ENCODE data around the gene NSMF.
"Not testable (repeated sequence)": the region's sequence is repeated elsewhere in the genome, so short reads cannot be mapped to it uniquely, and the experiment has no call there.

The NSMF gene

GRCh38 chr9:137475666-137476065, 16.5 kb upstream of the NSMF start:
- no peak for DNase-seq (ENCODE audit: low read depth)

GRCh38 chr9:137474271-137474670, 15.1 kb upstream of the NSMF start:
- no peak for DNase-seq (ENCODE audit: low read depth)

- no peak for DNase-seq (ENCODE audit: low read depth)
Measured at GRCh38 chr9:137470785-137471184, 11.7 kb upstream of the NSMF start.

- no peak for DNase-seq (ENCODE audit: low read depth)
Measured at GRCh38 chr9:137467896-137468295, 8.8 kb upstream of the NSMF start.

- DNase-seq (ENCODE audit: low read depth): no peak
Measured at GRCh38 chr9:137467161-137467581, 8.0 kb upstream of the NSMF start.

- not testable (repeated sequence) for DNase-seq (ENCODE audit: low read depth)
Measured at GRCh38 chr9:137466389-137467085, 7.4 kb upstream of the NSMF start.

GRCh38 chr9:137465720-137466388, 6.7 kb upstream of the NSMF start:
- DNase-seq (ENCODE audit: low read depth): no peak

- DNase-seq (ENCODE audit: low read depth): no peak
Measured at GRCh38 chr9:137465000-137465719, 6.0 kb upstream of the NSMF start.

- DNase-seq (ENCODE audit: low read depth): no peak
Measured at GRCh38 chr9:137464291-137464999, 5.3 kb upstream of the NSMF start.

- no peak for DNase-seq (ENCODE audit: low read depth)
Measured at GRCh38 chr9:137463931-137464290, 4.8 kb upstream of the NSMF start.

GRCh38 chr9:137462986-137463930, 4.1 kb upstream of the NSMF start:
- no peak for DNase-seq (ENCODE audit: low read depth)

GRCh38 chr9:137462396-137462985, 3.4 kb upstream of the NSMF start:
- DNase-seq (ENCODE audit: low read depth): no peak

- no peak for DNase-seq (ENCODE audit: low read depth)
Measured at GRCh38 chr9:137461663-137462395, 2.7 kb upstream of the NSMF start.

- DNase-seq (ENCODE audit: low read depth): no peak
Measured at GRCh38 chr9:137461316-137461662, 2.2 kb upstream of the NSMF start.

- no peak for DNase-seq (ENCODE audit: low read depth)
Measured at GRCh38 chr9:137460363-137461315, 1.5 kb upstream of the NSMF start.

GRCh38 chr9:137459601-137460362, 648 bp upstream of the NSMF start:
- no peak for DNase-seq (ENCODE audit: low read depth)

- no peak for DNase-seq (ENCODE audit: low read depth)
Measured at GRCh38 chr9:137458194-137459151, 661 bp downstream of the NSMF start.
